Duodenal mucosa (tissue), 2 donors: ENCODE measurements around the gene ODAD4.

ENCODE experiments used
- H3K27ac ChIP-seq: one replicate; pipeline ENCODE4 v1.7.0; 2013; ENCODE audit warnings: low read depth, low read length
- H3K27me3 ChIP-seq, 2 donors: one replicate each; pipeline ENCODE4 v1.7.0; 2013; ENCODE audit warnings: low read length in 2 of 2, control low read depth in 1 of 2; ENCODE audit not compliant: insufficient read depth in 2 of 2, control insufficient read depth in 1 of 2
- H3K36me3 ChIP-seq, 2 donors: one replicate each; pipeline ENCODE4 v1.7.0; 2013; ENCODE audit warnings: low read length in 2 of 2, control low read depth in 1 of 2; ENCODE audit not compliant: insufficient read depth in 2 of 2, control insufficient read depth in 1 of 2
- H3K4me1 ChIP-seq, 2 donors: one replicate each; pipeline ENCODE4 v1.7.0; 2013; ENCODE audit warnings: low read length in 2 of 2, control low read depth in 1 of 2; ENCODE audit not compliant: insufficient read depth in 2 of 2, control insufficient read depth in 1 of 2
- H3K4me3 ChIP-seq, 2 donors: one replicate each; pipeline ENCODE4 v1.7.0; 2013; ENCODE audit warnings: low read length in 2 of 2, low read depth in 1 of 2
- H3K9ac ChIP-seq, 2 donors: one replicate each; pipeline ENCODE4 v1.7.0; 2013; ENCODE audit warnings: low read length in 2 of 2, low read depth in 1 of 2
- H3K9me3 ChIP-seq, 2 donors: one replicate each; pipeline ENCODE4 v1.7.0; 2013; ENCODE audit warnings: low read length in 2 of 2, control low read depth in 1 of 2; ENCODE audit not compliant: control insufficient read depth in 1 of 2

Gene ODAD4

DNA sequence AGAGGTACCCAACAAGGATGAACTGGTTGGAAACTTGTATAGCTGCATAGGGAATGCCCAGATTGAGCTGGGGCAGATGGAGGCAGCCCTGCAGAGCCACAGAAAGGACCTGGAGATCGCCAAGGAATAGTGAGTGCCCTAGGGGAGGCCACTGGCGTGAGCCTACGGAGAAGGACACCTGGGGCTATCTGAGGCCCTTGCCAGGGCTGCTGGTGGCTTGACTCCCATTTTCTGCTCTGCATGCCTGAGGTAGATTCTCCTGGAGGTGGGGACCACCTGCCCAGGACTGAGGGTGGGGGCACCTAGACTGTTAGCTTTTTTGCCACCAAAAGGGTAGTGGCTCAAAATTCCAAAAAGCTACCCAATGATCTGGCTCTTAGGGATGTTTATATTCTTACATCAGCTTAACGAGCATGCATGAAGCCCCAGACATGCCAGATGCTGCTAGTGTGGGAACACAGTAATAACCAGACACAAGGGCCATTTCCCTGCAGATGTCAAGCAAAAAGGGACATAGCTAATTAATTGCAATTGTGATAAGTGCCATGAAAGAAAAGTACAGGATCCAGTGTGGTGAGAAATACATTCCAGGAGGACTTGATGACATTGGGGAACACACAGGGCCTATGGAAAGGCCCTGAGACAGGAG lies 8.8 kb downstream of the ODAD4 start:
- Histone ChIP-seq H3K27ac (no peak overlapping the region), H3K9me3 (no peaks in the 10 kb centered on the region), H3K27me3 (no peaks in the 10 kb centered on the region), H3K36me3 (no peaks in the 10 kb centered on the region), H3K4me3 (no peak overlapping the region), H3K9ac (no peak overlapping the region), H3K4me1 (no peaks in the 10 kb centered on the region)

DNA sequence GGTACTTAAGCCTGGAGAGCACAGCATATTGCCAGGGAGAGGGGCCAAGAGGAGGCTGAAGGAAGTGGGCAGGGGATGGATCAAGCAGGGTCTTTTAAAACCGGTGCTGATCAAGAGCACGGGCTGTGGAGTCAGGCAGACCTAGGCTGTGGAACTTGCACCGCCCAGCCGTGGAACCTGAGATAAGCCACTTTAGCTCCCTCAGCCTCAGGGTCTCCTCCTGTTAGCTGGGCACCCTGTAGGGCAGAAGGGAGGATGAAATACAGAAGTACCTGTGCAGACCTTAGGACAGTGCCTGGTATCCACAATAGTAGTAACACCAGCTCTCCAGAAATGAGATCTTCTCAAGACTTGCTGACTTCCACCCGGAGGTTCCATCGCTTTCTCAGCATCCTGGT lies 9.3 kb downstream of the ODAD4 start:
- Histone ChIP-seq H3K4me1 (no peaks in the 10 kb centered on the region), H3K4me3 (no peak overlapping the region), H3K27me3 (no peaks in the 10 kb centered on the region), H3K9me3 (no peaks in the 10 kb centered on the region), H3K9ac (no peak overlapping the region), H3K36me3 (no peaks in the 10 kb centered on the region), H3K27ac (no peak overlapping the region)

DNA sequence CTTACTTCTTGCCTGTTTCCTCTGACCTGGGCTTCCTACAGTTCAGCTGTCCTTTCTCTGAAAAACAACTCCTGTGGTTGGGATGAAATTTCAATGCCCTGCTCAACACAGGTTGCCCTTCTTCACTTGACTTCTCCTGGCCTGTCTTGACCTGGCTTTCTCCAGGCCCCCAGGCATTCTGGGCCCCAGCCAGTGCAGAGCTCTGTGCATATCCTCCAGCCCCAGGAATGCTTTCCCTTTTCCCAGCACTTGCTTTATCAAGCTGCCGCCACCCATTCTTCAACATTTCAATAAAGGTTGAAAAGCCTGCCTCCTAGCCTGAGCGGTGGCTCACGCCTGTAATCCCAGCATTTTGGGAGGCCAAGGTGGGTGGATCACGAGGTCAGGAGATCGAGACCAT lies 10.8 kb downstream of the ODAD4 start:
- H3K9ac ChIP-seq, result no peak overlapping the region
- H3K9me3 ChIP-seq, result no peaks in the 10 kb centered on the region
- H3K27ac ChIP-seq, result no peak overlapping the region
- H3K4me3 ChIP-seq, result no peak overlapping the region
- H3K27me3 ChIP-seq, result no peaks in the 10 kb centered on the region
- no peaks in the 10 kb centered on the region for H3K36me3 ChIP-seq
- no peaks in the 10 kb centered on the region for H3K4me1 ChIP-seq

DNA sequence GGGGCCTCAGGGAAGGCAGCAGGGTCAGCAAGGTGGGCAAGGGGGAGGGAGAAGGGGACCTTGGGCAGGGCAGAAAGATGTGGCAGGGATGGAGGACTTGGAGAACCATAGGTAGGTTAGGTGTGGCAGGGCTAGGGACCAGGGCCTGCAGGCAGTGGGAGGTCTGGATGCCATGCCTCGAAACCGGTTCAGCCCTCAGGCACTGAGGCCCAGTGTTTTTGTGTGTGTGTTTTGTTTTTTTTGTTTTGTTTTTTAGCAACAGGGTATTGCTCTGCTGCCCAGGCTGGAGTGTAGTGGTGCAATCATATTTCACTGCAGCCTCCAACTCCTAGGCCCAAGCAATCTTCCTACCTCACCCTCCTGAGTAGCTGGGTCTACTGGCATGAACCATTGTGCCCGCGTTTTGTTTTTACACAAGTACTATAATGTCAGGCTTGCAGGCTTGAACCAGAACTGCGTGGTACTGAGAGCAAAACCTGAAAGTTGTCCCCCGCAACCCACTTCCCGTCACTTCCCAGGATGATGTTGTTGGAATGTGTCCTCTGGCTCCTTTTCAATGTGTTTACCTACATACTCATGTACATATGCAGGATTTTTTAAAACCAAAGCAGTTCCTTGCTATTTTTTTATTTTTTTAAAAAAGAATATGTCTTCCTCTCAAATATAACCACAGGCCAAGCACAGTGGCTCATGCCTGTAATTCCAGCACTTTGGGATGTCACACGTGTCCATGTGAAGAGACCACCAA lies 12.4 kb downstream of the ODAD4 start:
- no peak overlapping the region for H3K4me3 ChIP-seq
- no peaks in the 10 kb centered on the region for H3K9me3 ChIP-seq
- no peaks in the 10 kb centered on the region for H3K27me3 ChIP-seq
- H3K4me1 ChIP-seq, result no peaks in the 10 kb centered on the region
- H3K27ac ChIP-seq, result no peak overlapping the region
- no peaks in the 10 kb centered on the region for H3K36me3 ChIP-seq
- H3K9ac ChIP-seq, result no peak overlapping the region

DNA sequence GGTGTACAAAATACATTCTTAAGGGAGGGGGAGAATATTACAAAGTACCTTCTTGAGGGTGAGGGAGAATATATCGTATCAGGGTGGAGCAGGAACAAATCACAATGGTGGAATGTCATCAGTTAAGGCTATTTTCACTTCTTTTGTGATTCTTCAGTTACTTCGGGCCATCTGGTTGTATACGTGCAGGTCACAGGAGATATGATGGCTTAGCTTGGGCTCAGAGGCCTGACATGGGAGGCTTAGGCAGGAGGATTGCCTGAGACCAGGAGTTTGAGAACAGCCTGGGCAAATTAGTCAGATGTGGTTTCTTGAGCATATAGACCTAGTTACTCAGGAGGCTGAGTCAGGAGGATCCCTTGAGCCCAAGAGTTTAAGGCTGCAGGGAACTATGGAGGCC lies 13.1 kb downstream of the ODAD4 start:
- H3K4me3 ChIP-seq, result no peak overlapping the region
- H3K27me3 ChIP-seq, result no peaks in the 10 kb centered on the region
- no peaks in the 10 kb centered on the region for H3K36me3 ChIP-seq
- H3K27ac ChIP-seq, result no peak overlapping the region
- H3K9me3 ChIP-seq, result no peaks in the 10 kb centered on the region
- no peak overlapping the region for H3K9ac ChIP-seq
- H3K4me1 ChIP-seq, result no peaks in the 10 kb centered on the region

DNA sequence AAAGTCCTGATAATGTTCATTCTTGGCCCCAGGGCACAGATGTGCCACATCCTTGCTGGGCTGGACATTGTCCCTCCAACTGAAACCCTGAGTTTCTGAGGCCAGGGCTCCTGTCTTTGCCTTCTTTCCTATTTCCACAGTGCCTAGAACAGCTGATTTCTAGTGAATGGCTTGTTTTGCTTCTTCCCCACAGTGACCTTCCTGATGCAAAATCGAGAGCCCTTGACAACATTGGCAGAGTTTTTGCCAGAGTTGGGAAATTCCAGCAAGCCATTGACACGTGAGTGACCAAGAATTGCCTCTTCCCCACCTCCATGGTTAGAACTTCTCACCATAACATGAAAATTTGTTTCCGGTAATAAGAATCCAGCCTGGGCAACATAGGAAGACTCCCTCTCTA lies 14.5 kb downstream of the ODAD4 start:
- Histone ChIP-seq H3K4me3 (no peak overlapping the region), H3K9ac (no peak overlapping the region), H3K4me1 (no peaks in the 10 kb centered on the region), H3K27me3 (no peaks in the 10 kb centered on the region), H3K27ac (no peak overlapping the region), H3K36me3 (no peaks in the 10 kb centered on the region), H3K9me3 (no peaks in the 10 kb centered on the region)

DNA sequence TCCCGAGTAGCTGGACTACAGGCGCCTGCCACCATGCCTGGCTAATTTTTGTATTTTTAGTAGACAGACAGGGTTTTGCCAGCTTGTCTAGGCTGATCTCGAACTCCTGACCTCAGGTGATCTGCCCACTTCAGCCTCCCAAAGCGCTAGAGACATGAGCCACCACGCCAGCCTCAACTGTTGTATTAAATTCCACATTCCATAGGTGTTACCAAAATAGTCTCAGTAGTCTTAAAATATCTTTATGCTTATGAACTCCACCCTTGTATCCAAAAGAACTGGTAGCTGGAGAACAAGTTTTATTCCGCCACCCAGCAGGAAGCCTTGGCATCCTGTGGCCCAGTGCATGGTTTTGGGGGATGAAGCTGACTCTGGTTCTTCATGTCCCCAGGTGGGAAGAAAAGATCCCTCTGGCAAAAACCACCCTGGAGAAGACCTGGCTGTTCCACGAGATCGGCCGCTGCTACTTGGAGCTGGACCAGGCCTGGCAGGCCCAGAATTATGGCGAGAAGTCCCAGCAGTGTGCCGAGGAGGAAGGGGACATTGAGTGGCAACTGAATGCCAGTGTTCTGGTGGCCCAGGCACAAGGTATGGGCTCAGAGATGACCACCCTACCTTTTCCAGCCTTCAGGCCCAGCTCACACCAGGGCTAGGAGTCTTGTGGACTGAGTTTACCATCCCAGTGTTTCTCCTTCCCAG lies 18.5 kb downstream of the ODAD4 start:
- no peak overlapping the region for H3K4me3 ChIP-seq
- no peak overlapping the region for H3K9ac ChIP-seq
- no peaks in the 10 kb centered on the region for H3K27me3 ChIP-seq
- H3K36me3 ChIP-seq, result no peaks in the 10 kb centered on the region
- no peaks in the 10 kb centered on the region for H3K4me1 ChIP-seq
- no peak overlapping the region for H3K27ac ChIP-seq
- H3K9me3 ChIP-seq, result no peaks in the 10 kb centered on the region

DNA sequence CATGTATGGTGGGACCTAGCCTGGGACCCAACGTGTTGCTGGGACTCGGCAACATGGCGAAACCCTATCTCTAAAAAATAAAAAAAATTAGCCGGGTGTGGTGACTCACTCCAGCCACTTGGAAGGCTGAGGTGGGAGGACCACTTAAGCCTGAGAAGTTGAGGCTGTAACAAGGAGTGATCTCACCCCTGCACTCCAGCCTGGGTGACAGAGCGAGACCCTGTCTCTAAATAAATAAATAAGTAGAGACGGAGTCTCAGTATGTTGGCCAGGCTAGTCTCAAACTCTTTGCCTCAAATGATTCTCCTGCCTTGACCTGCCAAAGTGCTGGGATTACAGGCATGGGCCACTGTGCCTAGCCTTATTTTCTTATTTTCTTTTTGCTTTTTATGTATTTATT lies 26.1 kb downstream of the ODAD4 start:
- Histone ChIP-seq H3K9ac (no peak overlapping the region), H3K4me3 (no peak overlapping the region), H3K4me1 (peaks cover 6 to 9% of the 10 kb centered on the region in 2 donors)

DNA sequence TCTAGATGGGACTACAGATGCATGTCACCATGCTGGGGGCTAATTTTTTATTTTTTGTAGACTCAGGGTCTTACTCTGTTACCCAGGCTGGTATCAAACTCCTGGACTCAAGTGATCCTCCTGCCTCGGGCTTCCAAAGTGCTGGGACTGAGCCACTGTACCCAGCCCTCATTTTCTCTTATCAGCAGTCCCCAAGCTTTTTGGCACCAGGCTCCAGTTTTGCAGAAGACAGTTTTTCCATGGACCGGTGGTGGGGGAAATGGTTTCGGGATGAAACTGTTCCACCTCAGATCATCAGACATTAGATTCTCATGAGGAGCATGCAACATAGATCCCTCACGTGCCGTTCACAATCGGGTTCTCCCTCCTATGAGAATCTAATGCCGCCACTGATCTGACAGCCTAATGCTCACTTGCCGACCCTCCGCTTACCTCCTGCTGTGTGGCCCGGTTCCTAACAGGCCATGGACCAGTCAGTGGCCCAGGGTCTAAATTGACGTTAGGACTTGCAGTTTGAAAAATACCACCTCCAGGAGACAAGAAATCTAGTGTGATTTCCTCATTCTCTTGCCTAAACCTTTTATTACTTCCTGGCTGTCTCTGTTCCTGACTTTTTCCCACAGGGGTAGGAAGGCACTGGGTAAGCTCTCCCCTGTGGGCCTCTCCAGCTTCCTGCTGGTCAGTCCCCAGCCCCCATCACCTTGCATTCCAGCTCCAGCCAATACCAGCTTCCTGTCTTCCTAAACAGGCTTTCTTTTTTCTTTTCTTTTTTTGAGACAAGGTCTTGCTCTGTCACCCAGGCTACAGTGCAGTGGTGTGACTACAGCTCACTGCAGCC lies 26.8 kb downstream of the ODAD4 start:
- H3K27me3 ChIP-seq, result no peaks in the 10 kb centered on the region
- no peak overlapping the region for H3K9ac ChIP-seq
- H3K4me3 ChIP-seq, result no peak overlapping the region
- H3K9me3 ChIP-seq, result no peaks in the 10 kb centered on the region
- H3K36me3 ChIP-seq, result no peaks in the 10 kb centered on the region
- peaks cover 6 to 9% of the 10 kb centered on the region in 2 donors for H3K4me1 ChIP-seq
- H3K27ac ChIP-seq, result no peak overlapping the region

More for the DNA sequence above, 26.1 kb downstream of the ODAD4 start:
- Histone ChIP-seq H3K36me3 (no peaks in the 10 kb centered on the region), H3K27me3 (no peaks in the 10 kb centered on the region), H3K27ac (no peak overlapping the region), H3K9me3 (no peaks in the 10 kb centered on the region)
